ENCODE measurements around the gene RAPGEF3.

RAPGEF3 gene

DNA sequence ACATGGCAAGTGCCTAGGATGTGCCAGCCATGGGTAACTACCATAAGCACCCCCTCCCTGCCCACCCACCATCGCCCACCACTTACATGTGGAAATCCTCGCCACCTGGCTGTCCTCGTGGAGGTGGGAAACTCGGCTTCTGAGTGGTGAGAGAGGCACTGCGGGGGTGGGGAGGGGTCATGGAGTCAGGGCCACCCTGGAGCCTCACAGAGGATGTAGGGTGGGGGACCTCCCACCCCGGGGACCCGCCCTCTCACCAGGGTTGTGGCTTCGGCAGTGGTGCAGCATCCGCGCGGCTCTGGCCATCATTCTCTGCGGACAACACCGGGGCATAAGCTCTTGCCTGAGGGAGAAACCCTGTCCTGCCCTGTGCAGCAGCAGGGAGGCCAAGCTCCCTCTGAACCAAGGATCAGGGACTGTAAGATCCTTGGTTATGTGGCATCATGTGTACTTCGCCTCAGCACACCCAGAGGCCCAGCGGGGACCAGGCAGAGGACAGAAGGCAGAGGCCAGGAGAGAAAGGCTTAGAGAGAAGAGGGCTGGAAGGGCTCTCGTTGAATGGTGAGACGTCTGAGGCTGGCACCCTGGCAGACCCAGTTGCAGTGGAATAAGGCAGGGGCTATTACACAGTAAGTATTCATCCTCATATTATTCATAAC is 20.6 kb downstream of the RAPGEF3 start:
- TF ChIP-seq, protein P1, sequence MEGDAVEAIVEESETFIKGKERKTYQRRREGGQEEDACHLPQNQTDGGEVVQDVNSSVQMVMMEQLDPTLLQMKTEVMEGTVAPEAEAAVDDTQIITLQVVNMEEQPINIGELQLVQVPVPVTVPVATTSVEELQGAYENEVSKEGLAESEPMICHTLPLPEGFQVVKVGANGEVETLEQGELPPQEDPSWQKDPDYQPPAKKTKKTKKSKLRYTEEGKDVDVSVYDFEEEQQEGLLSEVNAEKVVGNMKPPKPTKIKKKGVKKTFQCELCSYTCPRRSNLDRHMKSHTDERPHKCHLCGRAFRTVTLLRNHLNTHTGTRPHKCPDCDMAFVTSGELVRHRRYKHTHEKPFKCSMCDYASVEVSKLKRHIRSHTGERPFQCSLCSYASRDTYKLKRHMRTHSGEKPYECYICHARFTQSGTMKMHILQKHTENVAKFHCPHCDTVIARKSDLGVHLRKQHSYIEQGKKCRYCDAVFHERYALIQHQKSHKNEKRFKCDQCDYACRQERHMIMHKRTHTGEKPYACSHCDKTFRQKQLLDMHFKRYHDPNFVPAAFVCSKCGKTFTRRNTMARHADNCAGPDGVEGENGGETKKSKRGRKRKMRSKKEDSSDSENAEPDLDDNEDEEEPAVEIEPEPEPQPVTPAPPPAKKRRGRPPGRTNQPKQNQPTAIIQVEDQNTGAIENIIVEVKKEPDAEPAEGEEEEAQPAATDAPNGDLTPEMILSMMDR (IDR thresholded peaks at IDR 0.05; ENCODE audit: low read depth, low read length) = no peak
- no peak for DNase-seq (ENCODE audit: extremely low read depth, low read depth)

DNA sequence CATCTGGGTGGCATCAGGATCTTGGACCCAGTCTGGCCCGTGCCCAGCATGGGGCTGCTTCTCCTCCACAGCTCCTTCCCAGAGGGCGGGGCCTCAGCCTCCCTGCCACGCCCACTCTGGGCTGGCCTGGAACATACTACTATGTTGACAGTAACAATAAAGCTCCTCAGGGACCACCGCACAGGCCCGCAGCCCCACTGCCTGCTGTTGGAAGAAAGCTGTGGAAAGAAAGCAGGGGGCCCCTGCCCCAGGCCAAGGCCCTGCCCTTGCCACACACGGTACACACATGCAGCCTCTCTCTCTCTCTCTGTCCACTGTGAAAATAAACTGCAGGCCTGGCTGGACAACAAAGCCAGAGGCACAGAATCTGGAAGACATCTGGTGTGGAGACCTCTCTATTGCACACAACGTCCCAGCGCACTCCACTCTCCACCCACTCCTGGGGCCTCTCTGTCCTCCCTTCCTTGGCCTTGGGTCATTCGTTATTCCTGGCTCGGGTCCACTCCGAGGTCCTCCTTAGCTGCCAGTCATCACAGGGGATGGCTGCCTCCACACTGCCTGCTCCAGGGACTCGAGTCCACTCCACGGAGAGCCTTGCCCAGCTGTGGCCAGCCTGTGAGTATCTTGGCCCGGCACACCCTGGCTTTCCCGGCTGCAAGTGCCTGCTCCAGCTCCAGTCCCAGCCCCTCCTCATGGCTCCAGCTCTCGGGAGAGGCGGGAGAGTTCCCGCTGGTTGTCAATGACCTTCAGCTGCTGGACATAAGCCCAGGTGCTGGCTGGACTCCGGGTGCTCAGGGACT is 21.6 kb downstream of the RAPGEF3 start:
- TF ChIP-seq, protein P1 (IDR thresholded peaks at IDR 0.05; ENCODE audit: low read depth, low read length) = no peak

DNA sequence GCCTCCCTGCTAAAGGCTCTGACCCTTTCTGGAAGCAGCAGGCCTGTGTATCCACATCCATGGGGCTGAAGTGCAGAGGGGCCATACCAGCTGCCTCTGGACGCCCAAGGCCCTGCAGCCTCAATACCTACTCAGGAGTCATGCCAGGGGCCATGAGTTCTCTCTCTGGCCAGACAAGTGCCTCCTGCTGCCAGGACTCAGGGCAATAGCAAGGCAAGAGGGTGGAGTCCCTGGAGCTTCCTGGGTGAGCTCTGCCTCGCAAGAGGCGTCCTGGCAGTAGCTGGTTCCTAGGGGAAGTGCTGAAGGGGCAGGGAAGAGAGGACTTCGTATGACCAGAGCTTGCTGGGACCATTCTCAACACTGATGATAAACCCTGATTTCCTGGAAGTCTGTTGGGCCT is 22.5 kb downstream of the RAPGEF3 start:
- DNase-seq (ENCODE audit: extremely low read depth, low read depth) = no peak
- TF ChIP-seq, protein P1 (IDR thresholded peaks at IDR 0.05; ENCODE audit: low read depth, low read length) = no peak

More for the DNA sequence above, 21.6 kb downstream of the RAPGEF3 start:
- DNase-seq (ENCODE audit: extremely low read depth, low read depth) = peak; percentile 75

DNA sequence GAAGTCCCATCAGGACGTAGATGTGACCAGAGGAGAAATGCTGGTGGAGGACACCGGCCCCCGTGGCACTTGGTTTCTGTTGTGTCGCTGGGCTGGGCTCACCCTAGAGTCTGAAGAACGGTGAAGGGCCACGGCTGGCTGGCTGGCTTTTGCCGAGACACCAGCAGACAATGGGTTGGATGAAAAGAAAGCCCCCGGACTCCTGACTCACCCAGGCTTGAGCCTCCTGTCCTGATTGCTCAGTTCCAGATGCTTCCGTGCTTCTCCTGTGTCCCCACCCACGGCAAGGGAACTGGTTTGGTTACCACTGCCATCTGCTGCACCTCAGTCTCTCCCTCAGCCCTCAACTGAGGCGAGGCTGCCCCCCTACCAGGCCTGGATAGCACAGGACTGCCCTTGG is 23.0 kb downstream of the RAPGEF3 start:
- TF ChIP-seq, protein P1 (IDR thresholded peaks at IDR 0.05; ENCODE audit: low read depth, low read length) = no peak
- DNase-seq (ENCODE audit: extremely low read depth, low read depth) = no peak

DNA sequence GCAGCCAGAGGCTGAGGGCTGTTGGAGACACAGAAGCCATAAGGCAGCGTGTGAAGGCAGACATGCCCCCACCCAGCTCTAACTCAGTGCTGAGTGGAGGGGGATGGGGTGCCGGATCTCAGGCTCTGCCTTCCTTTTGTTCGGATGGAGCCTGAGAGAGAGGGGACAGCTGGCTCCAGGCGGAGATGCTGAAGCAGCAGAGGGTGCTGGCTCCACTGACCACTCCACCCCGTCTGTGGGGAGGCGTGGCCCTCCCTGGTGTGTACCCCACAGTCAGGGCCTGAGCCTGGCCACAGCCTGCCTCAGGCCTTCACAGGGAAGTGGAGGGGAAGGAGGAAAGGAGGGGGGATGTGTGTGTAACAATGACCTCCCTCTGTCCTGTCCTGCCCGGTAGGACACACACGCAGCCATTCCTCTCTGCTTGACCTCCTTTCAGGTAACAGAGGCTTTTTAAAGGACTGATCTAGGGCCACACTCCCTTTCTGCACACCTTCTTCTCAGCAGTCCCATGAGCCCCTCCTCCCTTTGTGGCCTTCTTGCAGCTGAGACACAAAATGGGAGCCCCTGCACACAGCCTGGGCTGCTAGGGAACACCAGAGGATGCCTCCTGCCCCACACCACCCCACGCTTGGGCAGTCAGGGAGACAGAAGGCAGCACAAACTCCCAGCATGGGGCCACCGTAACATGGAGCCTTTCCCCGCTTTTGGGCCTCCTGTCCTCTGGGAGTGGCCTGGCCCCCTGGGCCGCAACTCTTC is 23.8 kb downstream of the RAPGEF3 start:
- DNase-seq (ENCODE audit: extremely low read depth, low read depth) = no peak
- TF ChIP-seq, protein P1 (IDR thresholded peaks at IDR 0.05; ENCODE audit: low read depth, low read length) = no peak

DNA sequence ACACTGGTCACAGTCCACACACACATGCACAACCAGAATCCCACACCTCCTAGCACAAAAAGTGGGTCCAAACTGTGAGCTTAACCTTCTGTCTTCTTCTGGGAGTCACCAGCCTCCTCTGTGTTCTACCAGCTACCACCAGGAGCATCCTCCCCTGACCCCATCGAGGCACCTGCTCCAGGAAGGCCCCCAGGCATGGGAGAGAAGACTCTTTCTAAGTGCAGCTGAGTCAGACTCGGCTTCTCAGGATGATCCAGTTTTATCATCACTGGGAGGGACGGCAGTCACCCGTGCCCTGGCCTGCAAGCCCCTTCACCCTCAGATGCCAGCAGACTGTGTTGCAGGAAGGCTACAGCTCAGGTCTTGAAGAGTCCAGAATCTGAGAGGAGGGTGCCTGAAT is 25.5 kb downstream of the RAPGEF3 start:
- DNase-seq (ENCODE audit: extremely low read depth, low read depth) = no peak
- TF ChIP-seq, protein P1 (IDR thresholded peaks at IDR 0.05; ENCODE audit: low read depth, low read length) = no peak

DNA sequence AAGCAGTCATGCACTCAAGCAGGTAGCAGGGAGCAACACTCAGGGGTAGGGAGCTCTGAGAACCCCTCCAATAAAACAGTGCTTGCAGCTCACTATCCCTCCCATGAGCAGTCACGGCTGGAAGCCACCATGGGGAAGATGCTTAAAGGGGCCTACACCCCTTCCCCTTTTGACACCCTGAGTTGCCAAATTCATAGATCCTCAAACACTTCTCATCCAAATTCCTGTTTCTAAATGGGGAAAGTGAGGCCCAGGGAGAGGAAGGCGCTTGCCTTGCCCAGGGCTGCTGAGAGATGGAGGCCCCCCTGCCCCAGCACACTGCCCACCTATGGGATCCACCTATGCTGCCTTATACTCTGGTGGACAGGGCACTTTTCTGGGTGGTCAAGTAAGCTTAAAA is 26.2 kb downstream of the RAPGEF3 start:
- DNase-seq (ENCODE audit: extremely low read depth, low read depth) = no peak

More for the DNA sequence above, 26.2 kb downstream of the RAPGEF3 start:
- TF ChIP-seq, protein P1 (IDR thresholded peaks at IDR 0.05; ENCODE audit: low read depth, low read length) = no peak
